HepG2 (cell line): ENCODE measurements around the gene ECPAS. TPM values are rescaled to one million over a fixed set of nuclear protein-coding genes. Genes with fewer than 3 reads are reported as not detected.

Experiments used
- ATAC-seq: fragments of 200-7000 bp; cut with Tn5 transposase; 3 replicates; pipeline ENCODE4 v1.9.1; 2020; ENCODE audit warnings: mild to moderate bottlenecking, moderate library complexity
- BruUV-seq: library from RNA; stranded (reverse); fragments of 400-500 nt; replicated peaks from 2 replicates; lab custom pipeline; 2021; lab: Mats Ljungman, UMichigan
- CTCF ChIA-PET: fragments of 300-600 bp; formaldehyde crosslinking; extraction: SDS; loops from one replicate; lab custom pipeline; 2021; ENCODE audit warnings: low total read pairs, inconsistent platforms, low intra/inter-chr PET ratio; lab: Yijun Ruan, JAX
- POLR2A ChIA-PET: fragments of 350-600 bp; sonication (Branson Sonifier 250); formaldehyde crosslinking; loops from one replicate; lab custom pipeline; 2020; ENCODE audit warnings: antibody characterized with exemption, inconsistent platforms; lab: Yijun Ruan, JAX
- DNase-seq: peaks from one replicate; pipeline ENCODE4 v3.0.0-alpha.2; 2015; ENCODE audit warnings: low spot score
- FAIRE-seq: peaks from 3 replicates; lab custom pipeline; 2011; peaks lifted over from hg19 to GRCh38; lab: Jason Lieb, UNC
- H2AFZ ChIP-seq: one replicate; pipeline ENCODE4 v1.6.1; 2011; ENCODE audit warnings: low read length, inconsistent platforms
- H3K27ac ChIP-seq: fragments of 300-600 bp; 3 replicates; pipeline ENCODE4 v1.8.0; 2011; ENCODE audit warnings: mixed run types, mild to moderate bottlenecking, mixed read lengths, low read length, inconsistent platforms; ENCODE audit not compliant: insufficient read depth; ENCODE audit errors: extremely low read length
- H3K27me3 ChIP-seq, 2 experiments: fragments of 200-600 bp in 1 of 2; 2 replicates in 1 of 2; 3 replicates in 1 of 2; pipeline versions ENCODE4 v1.6.0 to v1.8.0; 2011; ENCODE audit warnings: low read length in 2 of 2, mild to moderate bottlenecking in 2 of 2, moderate library complexity in 2 of 2, inconsistent platforms in 1 of 2; ENCODE audit not compliant: insufficient read depth in 2 of 2, control insufficient read depth in 1 of 2
- H3K36me3 ChIP-seq, 2 experiments: fragments of 200-600 bp in 1 of 2; replicated peaks in 1 of 2; 2 replicates in 1 of 2; 3 replicates in 1 of 2; pipeline versions ENCODE4 v1.5.1 to v1.8.0; 2011; ENCODE audit warnings: low read length in 2 of 2, inconsistent platforms in 1 of 2; ENCODE audit not compliant: insufficient read depth in 2 of 2, control insufficient read depth in 1 of 2
- H3K4me1 ChIP-seq: 2 replicates; pipeline ENCODE4 v1.5.1; 2012; ENCODE audit warnings: low read length, inconsistent platforms; ENCODE audit not compliant: insufficient read depth
- H3K4me2 ChIP-seq: 2 replicates; pipeline ENCODE4 v1.6.0; 2011; ENCODE audit warnings: low read depth, low read length, inconsistent platforms
- H3K4me3 ChIP-seq, 3 experiments: fragments of 200-600 bp in 1 of 3; sonication (generic), shearing (Covaris generic) in 1 of 3; replicated peaks in 1 of 3; 2 replicates each; pipeline ENCODE4 v1.5.1; 2011 to 2016; ENCODE audit warnings: low read length in 3 of 3, inconsistent platforms in 2 of 3, low read depth in 2 of 3, mild to moderate bottlenecking in 2 of 3, control low read depth in 1 of 3, mixed read lengths in 1 of 3; ENCODE audit not compliant: insufficient read depth in 1 of 3
- H3K79me2 ChIP-seq: one replicate; pipeline ENCODE4 v1.6.1; 2011; ENCODE audit warnings: low read length, inconsistent platforms; ENCODE audit not compliant: insufficient read depth
- H3K9ac ChIP-seq: 2 replicates; pipeline ENCODE4 v1.6.0; 2011; ENCODE audit warnings: mild to moderate bottlenecking, low read depth, low read length, inconsistent platforms; ENCODE audit not compliant: insufficient read depth
- H3K9me3 ChIP-seq: 2 replicates; pipeline ENCODE4 v1.5.1; 2012; ENCODE audit warnings: mild to moderate bottlenecking, low read length
- H4K20me1 ChIP-seq: 2 replicates; pipeline ENCODE4 v1.6.0; 2011; ENCODE audit warnings: inconsistent platforms, mild to moderate bottlenecking, low read length, moderate library complexity; ENCODE audit not compliant: insufficient read depth
- KDM6A ChIP-seq: IDR thresholded peaks from 2 replicates; pipeline ENCODE4 v1.6.1; 2016; ENCODE audit warnings: low read depth
- NBN ChIP-seq: fragments of 450-650 bp; conservative IDR thresholded peaks from 2 replicates; pipeline ENCODE4 v1.6.1; 2017
- NFYB ChIP-seq: sonication (generic); formaldehyde crosslinking; IDR thresholded peaks from 2 replicates; pipeline ENCODE4 v1.4.0; 2020; ENCODE audit warnings: missing genetic modification reagents
- ZFP82 ChIP-seq: sonication (generic); formaldehyde crosslinking; IDR thresholded peaks from 2 replicates; pipeline ENCODE4 v1.5.1; 2020; ENCODE audit warnings: mild to moderate bottlenecking, missing genetic modification reagents, borderline replicate concordance
- ZNF10 ChIP-seq: sonication (generic); formaldehyde crosslinking; IDR thresholded peaks from 2 replicates; pipeline ENCODE4 v1.4.0; 2020; ENCODE audit warnings: mild to moderate bottlenecking, low read depth, missing genetic modification reagents, borderline replicate concordance
- ZNF124 ChIP-seq: sonication (generic); formaldehyde crosslinking; IDR thresholded peaks from 2 replicates; pipeline ENCODE4 v1.4.0; 2020; ENCODE audit warnings: missing genetic modification reagents
- ZSCAN29 ChIP-seq: sonication (generic); formaldehyde crosslinking; conservative IDR thresholded peaks from 2 replicates; pipeline ENCODE4 v1.4.0; 2020; ENCODE audit warnings: mild to moderate bottlenecking, missing genetic modification reagents
- WGBS: methylation state at CpG from one replicate; pipeline ENCODE4 v1.1.6; 2017; ENCODE audit warnings: low lambda C conversion rate; 5-methylcytosine and 5-hydroxymethylcytosine counted together
- in situ Hi-C: cut with HindIII; loops from 2 replicates; pipeline ENCODE4 v1.10.0; 2017; ENCODE audit warnings: low pct_unique_long_range_greater_than_20kb; ENCODE audit not compliant: extremely low pct_ligation_motif_present
- intact Hi-C: fragments of 100-400 bp; cut with micrococcal nuclease; formaldehyde crosslinking; loops from one replicate; pipeline ENCODE4 v1.10.0; 2022; ENCODE audit not compliant: unreplicated experiment
- polyA plus RNA-seq, 8 experiments: library from polyadenylated mRNA; depleted of rRNA in 3 of 8; stranded (reverse) in 7 of 8; unstranded in 1 of 8; fragments of >200 nt; fragmentation: Illumina TruSeq in 4 of 8; extraction: Trizol in 4 of 8; gene quantifications; 2 replicates each; pipeline versions ENCODE4 v1.2.1 to v1.2.3, GENCODE V29; 2011 to 2016; ENCODE audit warnings: low read depth in 4 of 8, missing spikeins in 1 of 8, mixed read lengths in 1 of 8; ENCODE audit not compliant: insufficient read depth in 1 of 8
- total RNA-seq, 5 experiments: library from RNA; depleted of rRNA; stranded (reverse); fragments of >200 nt; fragmentation: Illumina TruSeq; extraction: Trizol; gene quantifications; 2 replicates each; pipeline ENCODE4 v1.2.3, GENCODE V29; 2016; ENCODE audit warnings: low read depth in 1 of 5
- TF ChIP-seq, protein P1 (sequence below): sonication (generic); formaldehyde crosslinking; IDR thresholded peaks from 2 replicates; pipeline ENCODE4 v1.4.0; 2020; ENCODE audit warnings: missing genetic modification reagents
- TF ChIP-seq, protein P2 (sequence below): sonication (generic); formaldehyde crosslinking; IDR thresholded peaks from 2 replicates; pipeline ENCODE4 v1.5.0; 2020; ENCODE audit warnings: missing genetic modification reagents
- TF ChIP-seq, protein P3 (sequence below): sonication (generic); formaldehyde crosslinking; IDR thresholded peaks from 2 replicates; pipeline ENCODE4 v1.4.0; 2020; ENCODE audit warnings: missing genetic modification reagents, borderline replicate concordance

ECPAS gene
- total and polyA plus RNA-seq, 2 of the 13 experiments (the other 11 are each of a cell fraction or from before 2014, with no cell fraction given), result 35.3 to 58.0 TPM

DNA sequence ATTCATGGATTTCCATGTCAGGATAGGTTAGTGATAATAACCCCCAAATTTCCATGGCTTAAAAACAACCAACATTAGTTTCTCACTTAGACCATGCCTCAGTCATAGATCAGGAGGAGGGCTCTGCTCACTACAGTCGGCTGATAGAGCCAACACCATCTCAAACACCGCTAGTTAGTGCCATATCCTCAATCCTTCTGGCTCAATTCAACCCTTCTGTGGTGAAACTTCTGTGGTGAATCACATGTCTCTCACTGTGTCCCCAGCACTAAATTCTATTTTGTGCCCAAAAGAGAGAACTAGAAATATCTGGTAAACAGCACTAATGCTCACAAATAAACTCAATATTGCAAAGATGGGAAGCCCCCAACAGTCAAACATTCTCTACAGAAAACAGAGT lies 21.1 kb downstream of the ECPAS start:
- Histone ChIP-seq H3K4me3 (no peak overlapping the region), H3K9ac (no peak overlapping the region), H2AFZ (no peak overlapping the region), H3K36me3 (peaks cover 0 to 1% of the 10 kb centered on the region in 2 experiments; a peak in 1 of 5 replicates), H3K79me2 (peaks cover 91% of the 10 kb centered on the region), H3K4me2 (no peak overlapping the region), H3K9me3 (peaks cover 7% of the 10 kb centered on the region), H4K20me1 (peaks cover 21% of the 10 kb centered on the region; the same call in 1 of the 2 replicates), H3K27ac (no peak overlapping the region), H3K4me1 (peaks cover 11% of the 10 kb centered on the region), H3K27me3 (no peaks in the 10 kb centered on the region)
- TF ChIP-seq NBN, result no peak
- TF ChIP-seq KDM6A (CRISPR knock-in tag), result no peak
- no peak for TF ChIP-seq ZSCAN29 (CRISPR knock-in tag)
- TF ChIP-seq ZNF10 (CRISPR knock-in tag), result no peak
- TF ChIP-seq, protein P1, sequence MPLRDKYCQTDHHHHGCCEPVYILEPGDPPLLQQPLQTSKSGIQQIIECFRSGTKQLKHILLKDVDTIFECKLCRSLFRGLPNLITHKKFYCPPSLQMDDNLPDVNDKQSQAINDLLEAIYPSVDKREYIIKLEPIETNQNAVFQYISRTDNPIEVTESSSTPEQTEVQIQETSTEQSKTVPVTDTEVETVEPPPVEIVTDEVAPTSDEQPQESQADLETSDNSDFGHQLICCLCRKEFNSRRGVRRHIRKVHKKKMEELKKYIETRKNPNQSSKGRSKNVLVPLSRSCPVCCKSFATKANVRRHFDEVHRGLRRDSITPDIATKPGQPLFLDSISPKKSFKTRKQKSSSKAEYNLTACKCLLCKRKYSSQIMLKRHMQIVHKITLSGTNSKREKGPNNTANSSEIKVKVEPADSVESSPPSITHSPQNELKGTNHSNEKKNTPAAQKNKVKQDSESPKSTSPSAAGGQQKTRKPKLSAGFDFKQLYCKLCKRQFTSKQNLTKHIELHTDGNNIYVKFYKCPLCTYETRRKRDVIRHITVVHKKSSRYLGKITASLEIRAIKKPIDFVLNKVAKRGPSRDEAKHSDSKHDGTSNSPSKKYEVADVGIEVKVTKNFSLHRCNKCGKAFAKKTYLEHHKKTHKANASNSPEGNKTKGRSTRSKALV (CRISPR knock-in tag), result no peak
- no peak for TF ChIP-seq ZNF124
- no peak for TF ChIP-seq ZFP82 (CRISPR knock-in tag)
- TF ChIP-seq, protein P2, sequence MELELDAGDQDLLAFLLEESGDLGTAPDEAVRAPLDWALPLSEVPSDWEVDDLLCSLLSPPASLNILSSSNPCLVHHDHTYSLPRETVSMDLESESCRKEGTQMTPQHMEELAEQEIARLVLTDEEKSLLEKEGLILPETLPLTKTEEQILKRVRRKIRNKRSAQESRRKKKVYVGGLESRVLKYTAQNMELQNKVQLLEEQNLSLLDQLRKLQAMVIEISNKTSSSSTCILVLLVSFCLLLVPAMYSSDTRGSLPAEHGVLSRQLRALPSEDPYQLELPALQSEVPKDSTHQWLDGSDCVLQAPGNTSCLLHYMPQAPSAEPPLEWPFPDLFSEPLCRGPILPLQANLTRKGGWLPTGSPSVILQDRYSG (CRISPR knock-in tag), result no peak
- no peak for TF ChIP-seq NFYB (CRISPR knock-in tag)
- TF ChIP-seq, protein P3, sequence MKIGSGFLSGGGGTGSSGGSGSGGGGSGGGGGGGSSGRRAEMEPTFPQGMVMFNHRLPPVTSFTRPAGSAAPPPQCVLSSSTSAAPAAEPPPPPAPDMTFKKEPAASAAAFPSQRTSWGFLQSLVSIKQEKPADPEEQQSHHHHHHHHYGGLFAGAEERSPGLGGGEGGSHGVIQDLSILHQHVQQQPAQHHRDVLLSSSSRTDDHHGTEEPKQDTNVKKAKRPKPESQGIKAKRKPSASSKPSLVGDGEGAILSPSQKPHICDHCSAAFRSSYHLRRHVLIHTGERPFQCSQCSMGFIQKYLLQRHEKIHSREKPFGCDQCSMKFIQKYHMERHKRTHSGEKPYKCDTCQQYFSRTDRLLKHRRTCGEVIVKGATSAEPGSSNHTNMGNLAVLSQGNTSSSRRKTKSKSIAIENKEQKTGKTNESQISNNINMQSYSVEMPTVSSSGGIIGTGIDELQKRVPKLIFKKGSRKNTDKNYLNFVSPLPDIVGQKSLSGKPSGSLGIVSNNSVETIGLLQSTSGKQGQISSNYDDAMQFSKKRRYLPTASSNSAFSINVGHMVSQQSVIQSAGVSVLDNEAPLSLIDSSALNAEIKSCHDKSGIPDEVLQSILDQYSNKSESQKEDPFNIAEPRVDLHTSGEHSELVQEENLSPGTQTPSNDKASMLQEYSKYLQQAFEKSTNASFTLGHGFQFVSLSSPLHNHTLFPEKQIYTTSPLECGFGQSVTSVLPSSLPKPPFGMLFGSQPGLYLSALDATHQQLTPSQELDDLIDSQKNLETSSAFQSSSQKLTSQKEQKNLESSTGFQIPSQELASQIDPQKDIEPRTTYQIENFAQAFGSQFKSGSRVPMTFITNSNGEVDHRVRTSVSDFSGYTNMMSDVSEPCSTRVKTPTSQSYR (CRISPR knock-in tag), result no peak
- DNase-seq (no peak), ATAC-seq (no peak), FAIRE-seq (no peak)
- CTCF ChIA-PET, result no interaction called here
- WGBS, result 95% methylated on average over 2 of the region's 2 CpGs
- BruUV-seq, result no TSS peak
- POLR2A ChIA-PET, result no interaction called here
- in situ Hi-C loops (no loop called here), intact Hi-C loops (no loop called here)
